Right cardiac atrium (tissue), 5 donors: ENCODE measurements around the gene SELENOH. TPM values are rescaled to one million over a fixed set of nuclear protein-coding genes. Genes with fewer than 3 reads are reported as not detected.
"Not testable (repeated sequence)": the region's sequence is repeated elsewhere in the genome, so short reads cannot be mapped to it uniquely, and the experiment has no call there.

Source experiments
- ATAC-seq, 2 donors: fragments of 200-7000 bp; cut with Tn5 transposase; one replicate each; pipeline versions ENCODE4 v1.8.0 to v1.9.1; 2020; ENCODE audit warnings: moderate library complexity in 2 of 2, mild to moderate bottlenecking in 1 of 2
- DNase-seq, 3 donors: peaks; one replicate each; pipeline ENCODE4 v3.0.0-alpha.2; 2020
- H3K27ac ChIP-seq: one replicate; pipeline ENCODE4 v1.5.1; 2013; ENCODE audit warnings: mild to moderate bottlenecking, low read length, control low read depth, moderate library complexity
- H3K27me3 ChIP-seq: one replicate; pipeline ENCODE4 v1.6.1; 2013; ENCODE audit not compliant: control insufficient read depth, insufficient read depth
- H3K4me1 ChIP-seq: one replicate; pipeline ENCODE4 v1.6.1; 2013; ENCODE audit warnings: low read length; ENCODE audit not compliant: control insufficient read depth, insufficient read depth
- H3K4me3 ChIP-seq: one replicate; pipeline ENCODE4 v1.5.1; 2013; ENCODE audit warnings: low read length, control low read depth
- H3K9me3 ChIP-seq: one replicate; pipeline ENCODE4 v1.6.1; 2013; ENCODE audit warnings: low read length; ENCODE audit not compliant: control insufficient read depth
- WGBS: extraction: QIAGEN DNeasy Blood & Tissue Kit; methylation state at CpG from one replicate; pipeline ENCODE4 v1.1.7; 2013; 5-methylcytosine and 5-hydroxymethylcytosine counted together
- intact Hi-C, 4 donors: fragments of 100-400 bp; cut with DNase I; formaldehyde crosslinking; loops; one replicate each; pipeline versions ENCODE4 v1.11.0 to v1.14.0; 2022 to 2023
- polyA plus RNA-seq: library from polyadenylated mRNA; stranded (reverse); fragments of 200-250 nt; gene quantifications from one replicate; pipeline ENCODE4 v1.2.3, GENCODE V29; 2013
- total RNA-seq, 4 donors: library from RNA; stranded (reverse); fragmentation: NEBNext Ultra II Directional; extraction: Animal tissue kit (Norgen Biotek cat#: 25700); gene quantifications; one replicate each; pipeline ENCODE4 v1.2.1, GENCODE V29; 2021
- donor health status: healthy with polysubstance abuse.
- donor health status: DM: no; HTN: yes; CAD: no.
- donor health status: DM: no; HTN: no; CAD: no.
- donor health status: DM: no; HTN: yes; CAD: no; lungs with severe emphysema.
- donor health status: DM: yes; HTN: yes; CAD: no.

The SELENOH gene
- total and polyA plus RNA-seq, 5 donors = 91.3 to 163 (median 103) TPM

DNA sequence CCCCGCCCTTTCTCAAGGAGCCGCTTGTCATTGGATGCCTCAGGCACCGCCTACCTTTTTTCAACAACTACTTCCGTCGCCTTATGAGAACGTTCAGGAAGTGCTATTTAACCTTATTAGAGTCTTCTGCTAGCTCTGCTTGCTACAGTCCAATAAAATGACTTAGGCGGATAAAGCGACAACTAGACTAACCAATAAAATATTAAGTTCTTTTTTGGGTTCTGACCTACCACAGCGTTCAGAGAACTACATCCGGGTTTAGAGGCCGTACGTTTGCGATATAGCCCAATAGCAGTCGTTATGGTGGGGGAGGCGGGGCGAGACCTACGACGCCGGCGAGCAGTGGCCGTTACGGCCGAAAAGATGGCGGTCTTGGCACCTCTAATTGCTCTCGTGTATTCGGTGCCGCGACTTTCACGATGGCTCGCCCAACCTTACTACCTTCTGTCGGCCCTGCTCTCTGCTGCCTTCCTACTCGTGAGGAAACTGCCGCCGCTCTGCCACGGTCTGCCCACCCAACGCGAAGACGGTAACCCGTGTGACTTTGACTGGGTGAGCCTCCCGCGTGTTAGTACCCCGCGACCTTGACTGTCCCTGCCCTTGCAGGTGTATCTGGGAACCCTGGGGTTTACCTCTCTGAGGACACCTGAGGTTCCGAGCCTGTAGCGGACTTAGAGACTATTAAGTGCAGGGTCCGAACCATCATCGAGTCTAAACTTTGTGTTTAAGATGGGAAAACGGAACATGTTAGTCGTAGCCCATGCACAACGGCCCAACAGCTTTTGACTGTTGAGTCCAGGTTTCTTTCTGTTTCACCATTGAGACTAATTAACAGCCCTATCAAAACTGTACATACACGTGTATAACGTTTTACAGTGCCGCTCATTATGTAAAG is 28.8 kb upstream of the SELENOH start, which contains the start of gene TMX2:
TSS of gene TMX2 (plus strand) at position 338 of the 895 bp plus-strand sequence. CDS start at position 364, 26 bp downstream.
- H3K27ac ChIP-seq = peak within 1 kb of the TSS; percentile 51
- no peaks in the 10 kb centered on the region for H3K9me3 ChIP-seq
- ATAC-seq = peak; percentile 98
- peak within 1 kb of the TSS; percentile 78 for H3K4me3 ChIP-seq
- H3K27me3 ChIP-seq = no peaks in the 10 kb centered on the region
- H3K4me1 ChIP-seq = no peaks in the 10 kb centered on the region
- DNase-seq = peak; percentile 93 to 97 (median 95)
- intact Hi-C loops = no loop called here
- WGBS = under 1% methylated on average over 53 of the region's 53 CpGs

DNA sequence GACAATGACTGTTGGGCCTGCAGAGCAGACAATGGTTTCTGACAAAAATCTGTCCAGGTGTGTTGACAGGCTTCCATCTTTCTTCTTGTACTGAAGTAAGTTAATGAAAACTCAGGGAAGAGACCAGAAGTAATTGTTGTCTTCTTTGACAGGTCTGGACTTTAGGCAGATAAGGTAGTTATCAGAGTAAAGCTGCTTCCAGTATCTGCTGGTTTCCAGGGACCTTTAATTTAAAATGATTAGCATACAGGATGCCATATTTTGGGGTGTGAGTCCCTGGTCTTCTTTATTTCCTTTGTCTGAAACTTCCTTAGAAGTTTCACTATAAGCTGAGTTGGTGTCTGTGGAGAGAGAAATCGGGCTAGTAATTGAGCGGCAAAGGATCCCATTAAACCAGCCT is 27.5 kb upstream of the SELENOH start:
- WGBS = 94% methylated on average over 2 of the region's 2 CpGs
- ATAC-seq = no peak
- H3K4me3 ChIP-seq = peak overlapping the region; percentile 72
- no peak for DNase-seq
- no peaks in the 10 kb centered on the region for H3K9me3 ChIP-seq
- H3K4me1 ChIP-seq = no peaks in the 10 kb centered on the region
- H3K27ac ChIP-seq = no peak overlapping the region
- intact Hi-C loops = no loop called here
- no peaks in the 10 kb centered on the region for H3K27me3 ChIP-seq

DNA sequence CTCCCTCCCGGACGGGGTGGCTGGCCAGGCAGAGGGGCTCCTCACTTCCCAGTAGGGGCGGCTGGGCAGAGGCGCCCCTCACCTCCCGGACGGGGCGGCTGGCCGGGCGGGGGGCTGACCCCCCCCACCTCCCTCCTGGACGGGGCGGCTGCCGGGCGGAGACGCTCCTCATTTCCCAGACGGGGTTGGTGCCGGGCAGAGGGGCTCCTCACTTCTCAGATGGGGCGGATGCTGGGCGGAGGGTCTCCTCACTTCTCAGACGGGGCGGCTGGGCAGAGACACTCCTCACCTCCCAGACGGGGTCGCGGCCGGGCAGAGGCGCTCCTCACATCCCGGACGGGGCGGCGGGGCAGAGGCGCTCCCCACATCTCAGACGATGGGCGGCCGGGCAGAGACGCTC is 24.6 kb upstream of the SELENOH start:
- WGBS = 97% methylated on average over 27 of the region's 34 CpGs
- ATAC-seq, H3K4me1 ChIP-seq, H3K27ac ChIP-seq, H3K9me3 ChIP-seq, H3K27me3 ChIP-seq, H3K4me3 ChIP-seq, DNase-seq, intact Hi-C loops: not testable (repeated sequence)

GRCh38 chr11:57727185-57727584 is 14.1 kb upstream of the SELENOH start:
- ATAC-seq = no peak
- intact Hi-C loops = no loop called here

DNA sequence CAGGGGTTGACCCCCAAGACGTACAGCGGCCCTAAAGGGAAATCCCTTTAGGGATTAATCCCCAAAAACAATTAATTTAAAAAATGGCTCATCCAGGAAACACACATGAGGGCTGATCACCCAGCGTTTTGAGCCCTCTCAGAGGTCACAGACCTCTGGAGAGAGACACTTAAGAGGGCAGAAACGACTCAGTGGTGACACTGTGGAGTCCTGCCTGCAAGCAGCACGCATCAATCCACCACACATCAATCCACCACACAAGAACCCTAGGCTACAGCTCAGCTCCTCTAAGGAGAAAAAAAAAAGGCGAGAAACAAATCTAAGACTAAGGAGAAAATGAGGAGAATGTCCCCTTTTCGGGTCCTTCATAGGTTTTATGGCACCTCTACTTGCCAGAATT is 12.5 kb upstream of the SELENOH start:
- intact Hi-C loops = no loop called here
- no peak for DNase-seq
- Histone ChIP-seq H3K27me3 (no peaks in the 10 kb centered on the region), H3K9me3 (no peaks in the 10 kb centered on the region), H3K4me1 (no peaks in the 10 kb centered on the region), H3K4me3 (no peak overlapping the region), H3K27ac (no peak overlapping the region)
- ATAC-seq = no peak
- 75% methylated on average over 7 of the region's 7 CpGs for WGBS

More at GRCh38 chr11:57727185-57727584, 14.1 kb upstream of the SELENOH start:
- Histone ChIP-seq H3K27ac (no peak overlapping the region), H3K27me3 (no peaks in the 10 kb centered on the region), H3K4me3 (no peak overlapping the region), H3K9me3 (no peaks in the 10 kb centered on the region), H3K4me1 (no peaks in the 10 kb centered on the region)
- no peak for DNase-seq
- 60% methylated on average over 2 of the region's 2 CpGs for WGBS

DNA sequence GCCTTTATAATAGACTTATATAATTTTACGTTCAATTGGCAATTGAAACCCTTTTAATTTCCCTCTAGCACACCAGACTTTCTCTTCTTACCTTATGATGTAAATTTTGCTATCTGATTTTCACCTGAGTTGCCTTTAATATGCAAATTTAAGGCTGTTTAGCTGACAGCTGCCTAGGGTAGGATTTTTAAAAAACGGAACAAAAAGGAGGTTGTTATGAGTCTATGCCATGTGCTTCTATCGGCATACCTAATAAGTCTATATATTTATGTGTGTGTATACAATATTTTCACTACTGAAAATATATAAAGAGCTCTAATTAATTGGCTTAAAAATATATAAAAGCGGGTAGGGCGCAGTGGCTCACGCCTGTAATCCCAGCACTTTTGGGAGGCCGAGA is 11.8 kb upstream of the SELENOH start:
- H3K27me3 ChIP-seq = no peaks in the 10 kb centered on the region
- H3K4me1 ChIP-seq = no peaks in the 10 kb centered on the region
- DNase-seq (no peak), ATAC-seq (no peak)
- no peaks in the 10 kb centered on the region for H3K9me3 ChIP-seq
- no peak overlapping the region for H3K27ac ChIP-seq
- no peak overlapping the region for H3K4me3 ChIP-seq
- WGBS = 96% methylated on average over 7 of the region's 7 CpGs
- intact Hi-C loops = no loop called here

DNA sequence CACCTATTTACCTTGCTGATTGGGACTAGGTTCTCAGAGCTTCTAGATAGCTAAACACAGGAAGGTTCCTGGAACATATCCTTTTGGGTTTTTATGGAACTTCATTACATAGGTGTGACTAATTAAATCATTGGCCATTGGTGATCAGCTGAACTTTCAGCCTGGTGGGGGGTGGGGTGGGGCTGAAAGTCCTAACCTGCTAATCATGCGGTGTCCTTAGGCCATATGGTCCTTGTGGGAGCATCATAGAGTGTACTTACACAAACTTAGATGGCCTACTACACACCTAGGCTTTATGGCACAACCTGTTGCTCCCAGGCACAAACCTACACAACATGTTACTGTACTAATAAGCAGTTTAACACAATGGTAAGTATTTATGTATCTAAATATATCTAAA is 8.6 kb upstream of the SELENOH start:
- 96% methylated on average over 1 of the region's 1 CpG for WGBS
- DNase-seq = no peak
- H3K4me3 ChIP-seq = no peak overlapping the region

DNA sequence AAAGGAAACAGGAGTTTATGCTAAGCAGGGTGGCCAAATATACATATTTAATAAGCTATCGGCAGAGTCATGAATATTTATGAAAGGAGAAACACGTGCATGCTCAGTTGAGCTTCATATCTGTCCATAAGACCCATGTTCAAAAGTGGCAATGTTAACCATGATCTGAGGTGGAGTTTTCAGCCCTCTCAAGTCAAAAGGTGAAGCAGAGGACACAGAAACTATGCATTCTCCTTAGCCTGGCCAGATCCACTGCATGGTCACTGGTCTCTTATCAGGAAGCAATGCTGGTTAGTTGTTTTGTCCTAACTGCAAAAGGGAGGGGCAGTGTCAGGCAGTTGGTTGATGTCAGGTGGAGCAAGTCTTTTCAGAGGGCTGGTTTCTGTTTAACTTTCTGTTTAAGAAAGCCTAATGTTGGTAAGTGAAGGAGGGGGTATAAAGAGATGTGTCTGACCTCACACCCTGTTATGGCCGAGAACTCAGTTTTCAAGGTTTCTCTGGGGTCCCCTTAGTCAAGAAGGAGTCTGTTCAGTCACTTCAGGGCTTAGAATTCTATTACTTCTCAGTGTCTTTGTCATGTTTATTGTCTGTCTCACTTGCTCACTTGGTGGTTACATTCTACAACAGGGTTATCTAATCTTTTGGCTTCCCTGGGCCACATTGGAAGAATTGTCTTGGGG is 5.5 kb upstream of the SELENOH start:
- H3K4me3 ChIP-seq = no peak overlapping the region
- DNase-seq = no peak
- intact Hi-C loops = no loop called here
- 66% methylated on average over 3 of the region's 3 CpGs for WGBS
- peak in 1 of 2 donors; percentile 6 for ATAC-seq
- H3K4me1 ChIP-seq = no peaks in the 10 kb centered on the region
- H3K27ac ChIP-seq = no peak overlapping the region
- no peaks in the 10 kb centered on the region for H3K9me3 ChIP-seq
- H3K27me3 ChIP-seq = no peaks in the 10 kb centered on the region

More for the DNA sequence above, 8.6 kb upstream of the SELENOH start:
- no peaks in the 10 kb centered on the region for H3K9me3 ChIP-seq
- no peak overlapping the region for H3K27ac ChIP-seq
- intact Hi-C loops = no loop called here
- no peaks in the 10 kb centered on the region for H3K27me3 ChIP-seq
- no peak for ATAC-seq
- H3K4me1 ChIP-seq = no peaks in the 10 kb centered on the region

DNA sequence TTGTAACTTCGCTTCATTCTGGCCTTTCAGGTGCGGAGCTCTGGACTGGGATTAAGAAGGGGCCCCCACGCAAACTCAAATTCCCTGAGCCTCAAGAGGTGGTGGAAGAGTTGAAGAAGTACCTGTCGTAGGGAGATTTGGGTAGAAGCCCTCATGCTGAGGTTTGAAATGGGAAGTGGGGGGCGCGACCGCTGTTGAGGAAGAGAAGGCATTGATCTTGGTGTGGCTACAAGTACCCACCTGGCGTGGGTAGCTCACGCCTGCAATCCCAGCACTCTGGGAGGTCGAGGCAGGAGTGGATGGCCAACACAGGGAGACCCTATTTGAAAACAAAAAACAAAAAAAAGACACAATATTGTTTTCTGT is 779 bp downstream of the SELENOH start:
- peak overlapping the region; percentile 85 for H3K27ac ChIP-seq
- H3K27me3 ChIP-seq = no peaks in the 10 kb centered on the region
- DNase-seq = no peak
- intact Hi-C loops = loop anchor here in 2 of 4 donors (10.0 kb wide), 1 partner anchor 63 kb away; no protein-coding TSS in a partner anchor
- H3K4me3 ChIP-seq = peak overlapping the region; percentile 65
- H3K4me1 ChIP-seq = peaks cover 1% of the 10 kb centered on the region
- ATAC-seq = no peak
- no peaks in the 10 kb centered on the region for H3K9me3 ChIP-seq
- 2% methylated on average over 10 of the region's 10 CpGs for WGBS

DNA sequence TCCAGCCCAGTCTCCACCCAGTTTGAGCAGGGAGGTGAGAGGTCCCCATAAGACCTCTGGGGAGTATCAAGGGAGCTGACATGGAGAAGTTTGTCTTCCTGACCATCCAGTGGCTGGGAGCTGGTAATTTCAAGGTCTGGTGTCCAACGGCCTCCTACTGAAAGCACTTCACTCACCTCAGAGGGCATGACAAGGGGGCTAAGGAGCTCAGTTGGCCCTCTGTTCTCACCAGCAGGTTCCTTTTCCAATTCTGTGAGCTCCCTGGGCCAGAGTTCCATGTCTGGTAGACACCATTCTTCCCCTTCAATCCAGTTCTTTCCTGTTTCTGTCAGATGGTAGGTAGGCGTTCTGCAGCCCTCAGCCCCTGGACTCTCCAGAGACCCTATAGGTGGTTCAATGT is 3.1 kb downstream of the SELENOH start:
- H3K9me3 ChIP-seq = no peaks in the 10 kb centered on the region
- intact Hi-C loops = loop anchor here in 2 of 4 donors (10.0 kb wide), 1 partner anchor 60 kb away; no protein-coding TSS in a partner anchor
- ATAC-seq (no peak), DNase-seq (no peak)
- 80% methylated on average over 2 of the region's 2 CpGs for WGBS
- peaks cover 1% of the 10 kb centered on the region for H3K4me1 ChIP-seq
- H3K4me3 ChIP-seq = no peak overlapping the region
- H3K27me3 ChIP-seq = no peaks in the 10 kb centered on the region
- no peak overlapping the region for H3K27ac ChIP-seq

- Histone ChIP-seq H3K4me1 (peaks cover 1% of the 10 kb centered on the region), H3K4me3 (no peak overlapping the region), H3K27ac (no peak overlapping the region), H3K9me3 (no peaks in the 10 kb centered on the region), H3K27me3 (no peaks in the 10 kb centered on the region)
- 76% methylated on average over 5 of the region's 5 CpGs for WGBS
- no peak for DNase-seq
- no peak for ATAC-seq
- intact Hi-C loops = loop anchor here in 2 of 4 donors (10.0 kb wide), 1 partner anchor 60 kb away; no protein-coding TSS in a partner anchor
These were observed 3.9 kb downstream of the SELENOH start for GRCh38 chr11:57745206-57745605.
